ENCODE measurements around the gene NRCAM. TPM values are rescaled to one million over a fixed set of nuclear protein-coding genes. Genes with fewer than 3 reads are reported as not detected.

The NRCAM gene
- polyA plus RNA-seq, 1 donor (not counting 4 experiments of a cell fraction or from before 2014, with no cell fraction given) = 4.0 TPM

- Histone ChIP-seq H3K27ac (ENCODE audit: control insufficient read depth, insufficient read depth, low read length) (no peak overlapping the region), H3K4me2 (ENCODE audit: control insufficient read depth, extremely low read depth, insufficient read depth, low read depth, low read length) (no peak overlapping the region), H2AFZ (ENCODE audit: control insufficient read depth, low read length) (no peak overlapping the region), H3K9ac (ENCODE audit: control insufficient read depth, extremely low read depth, insufficient read depth, low read length) (no peak overlapping the region), H3K4me3 (ENCODE audit: control insufficient read depth in 2 of 3, extremely low read depth in 1 of 3, insufficient read depth in 2 of 3, low read depth in 1 of 3, low read length in 3 of 3) (no peak overlapping the region), H3K36me3 (ENCODE audit: control insufficient read depth in 2 of 2, extremely low read depth in 1 of 2, insufficient read depth in 2 of 2, low read length in 2 of 2) (no peaks in the 10 kb centered on the region), H3K9me1 (ENCODE audit: control insufficient read depth, extremely low read depth, insufficient read depth, low read length) (no peaks in the 10 kb centered on the region), H4K20me1 (ENCODE audit: control insufficient read depth, extremely low read depth, insufficient read depth, low read length) (no peaks in the 10 kb centered on the region), H3K27me3 (ENCODE audit: control insufficient read depth, extremely low read depth, insufficient read depth, low read length) (no peaks in the 10 kb centered on the region), H3K79me2 (ENCODE audit: control insufficient read depth, insufficient read depth, low read length) (no peaks in the 10 kb centered on the region), H3K9me3 (ENCODE audit: control insufficient read depth, low read depth, low read length) (no peaks in the 10 kb centered on the region), H3K4me1 (ENCODE audit: control insufficient read depth, extremely low read depth, insufficient read depth, low read length) (peaks cover 8% of the 10 kb centered on the region)
- no peak for TF ChIP-seq CTCF (optimal IDR thresholded peaks at IDR 0.05 in 1 of 3, IDR thresholded peaks at IDR 0.05 in 1 of 3, conservative IDR thresholded peaks at IDR 0.05 in 1 of 3; ENCODE audit: extremely low read depth in 1 of 3, insufficient read depth in 2 of 3, low read length in 3 of 3)
- no peak for TF ChIP-seq EZH2 (IDR thresholded peaks at IDR 0.05; ENCODE audit: low read length)
- dilution Hi-C loops (cut with MboI; ENCODE audit: extremely low pct_ligation_motif_present, low sequenced_read_pairs) = no loop called here
- no peak for FAIRE-seq
- no peak for DNase-seq (ENCODE audit: low read depth, low spot score)
Measured at GRCh38 chr7:108142675-108143259, 313.5 kb downstream of the NRCAM start.

- dilution Hi-C loops (cut with MboI; ENCODE audit: extremely low pct_ligation_motif_present, low sequenced_read_pairs) = no loop called here
Measured at GRCh38 chr7:108142180-108142579, 314.1 kb downstream of the NRCAM start.

More at GRCh38 chr7:108142180-108142579, 314.1 kb downstream of the NRCAM start:
- Histone ChIP-seq H3K9me3 (ENCODE audit: control insufficient read depth, low read depth, low read length) (no peaks in the 10 kb centered on the region), H3K4me3 (ENCODE audit: control insufficient read depth in 2 of 3, extremely low read depth in 1 of 3, insufficient read depth in 2 of 3, low read depth in 1 of 3, low read length in 3 of 3) (no peak overlapping the region), H3K27me3 (ENCODE audit: control insufficient read depth, extremely low read depth, insufficient read depth, low read length) (no peaks in the 10 kb centered on the region), H3K27ac (ENCODE audit: control insufficient read depth, insufficient read depth, low read length) (no peak overlapping the region), H3K79me2 (ENCODE audit: control insufficient read depth, insufficient read depth, low read length) (no peaks in the 10 kb centered on the region), H3K4me2 (ENCODE audit: control insufficient read depth, extremely low read depth, insufficient read depth, low read depth, low read length) (no peak overlapping the region), H3K9me1 (ENCODE audit: control insufficient read depth, extremely low read depth, insufficient read depth, low read length) (no peaks in the 10 kb centered on the region), H3K9ac (ENCODE audit: control insufficient read depth, extremely low read depth, insufficient read depth, low read length) (no peak overlapping the region), H3K36me3 (ENCODE audit: control insufficient read depth in 2 of 2, extremely low read depth in 1 of 2, insufficient read depth in 2 of 2, low read length in 2 of 2) (no peaks in the 10 kb centered on the region), H3K4me1 (ENCODE audit: control insufficient read depth, extremely low read depth, insufficient read depth, low read length) (peaks cover 8% of the 10 kb centered on the region), H2AFZ (ENCODE audit: control insufficient read depth, low read length) (no peak overlapping the region), H4K20me1 (ENCODE audit: control insufficient read depth, extremely low read depth, insufficient read depth, low read length) (no peaks in the 10 kb centered on the region)
- TF ChIP-seq CTCF (optimal IDR thresholded peaks at IDR 0.05 in 1 of 3, IDR thresholded peaks at IDR 0.05 in 1 of 3, conservative IDR thresholded peaks at IDR 0.05 in 1 of 3; ENCODE audit: extremely low read depth in 1 of 3, insufficient read depth in 2 of 3, low read length in 3 of 3) = no peak
- TF ChIP-seq EZH2 (IDR thresholded peaks at IDR 0.05; ENCODE audit: low read length) = no peak
- no peak for FAIRE-seq
- no peak for DNase-seq (ENCODE audit: low read depth, low spot score)

All from keratinocyte (primary cell).